Dermis blood vessel endothelial cell (primary cell): ENCODE data around the gene GDF15. TPM values are rescaled to one million over a fixed set of nuclear protein-coding genes. Genes with fewer than 3 reads are reported as not detected.
"Not testable (repeated sequence)": the region's sequence is repeated elsewhere in the genome, so short reads cannot be mapped to it uniquely, and the experiment has no call there.

Source experiments
- DNase-seq: peaks from one replicate; pipeline ENCODE4 v3.0.0; 2010
- total RNA-seq: library from RNA; depleted of rRNA; stranded (reverse); fragments of >200 nt; gene quantifications from 2 replicates; pipeline ENCODE4 v1.2.3, GENCODE V29; 2014

The GDF15 gene
- total RNA-seq, result 106 and 152 TPM in 2 replicates

DNA sequence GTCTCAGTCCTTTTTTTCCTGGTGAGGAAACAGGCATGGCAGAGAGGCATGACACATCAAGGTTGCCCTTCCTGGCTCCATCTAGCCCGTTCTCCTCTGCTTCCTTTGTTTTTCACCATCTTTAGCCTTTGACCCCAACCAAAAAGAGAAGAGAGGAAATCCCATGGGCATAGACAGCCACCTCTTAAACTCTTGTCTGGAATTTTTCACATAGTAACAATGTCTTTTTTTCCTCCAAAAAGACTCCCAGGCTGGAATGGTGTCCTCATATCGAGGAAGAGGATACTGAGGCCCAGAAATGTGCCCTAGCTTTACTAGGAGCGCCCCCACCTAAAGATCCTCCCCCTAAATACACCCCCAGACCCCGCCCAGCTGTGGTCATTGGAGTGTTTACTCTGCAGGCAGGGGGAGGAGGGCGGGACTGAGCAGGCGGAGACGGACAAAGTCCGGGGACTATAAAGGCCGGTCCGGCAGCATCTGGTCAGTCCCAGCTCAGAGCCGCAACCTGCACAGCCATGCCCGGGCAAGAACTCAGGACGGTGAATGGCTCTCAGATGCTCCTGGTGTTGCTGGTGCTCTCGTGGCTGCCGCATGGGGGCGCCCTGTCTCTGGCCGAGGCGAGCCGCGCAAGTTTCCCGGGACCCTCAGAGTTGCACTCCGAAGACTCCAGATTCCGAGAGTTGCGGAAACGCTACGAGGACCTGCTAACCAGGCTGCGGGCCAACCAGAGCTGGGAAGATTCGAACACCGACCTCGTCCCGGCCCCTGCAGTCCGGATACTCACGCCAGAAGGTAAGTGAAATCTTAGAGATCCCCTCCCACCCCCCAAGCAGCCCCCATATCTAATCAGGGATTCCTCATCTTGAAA is at the start of gene GDF15:
Gene GDF15, plus strand, starts transcription at position 484 of the 868 bp plus-strand sequence. Its CDS starts 32 bp downstream, at position 516.
- DNase-seq, result peak; percentile 98

- no peak for DNase-seq
Measured at GRCh38 chr19:18338541-18338940, 47.4 kb upstream of the GDF15 start.

- peak; percentile 41 for DNase-seq
Measured at GRCh38 chr19:18339723-18340122, 46.2 kb upstream of the GDF15 start.

GRCh38 chr19:18340190-18340989 is 45.6 kb upstream of the GDF15 start, which contains the start of gene PGPEP1:
TSS of gene PGPEP1 (plus strand) at chr19:18340598. CDS start at chr19:18340682, 84 bp downstream.
- DNase-seq, result peak; percentile 72

DNA sequence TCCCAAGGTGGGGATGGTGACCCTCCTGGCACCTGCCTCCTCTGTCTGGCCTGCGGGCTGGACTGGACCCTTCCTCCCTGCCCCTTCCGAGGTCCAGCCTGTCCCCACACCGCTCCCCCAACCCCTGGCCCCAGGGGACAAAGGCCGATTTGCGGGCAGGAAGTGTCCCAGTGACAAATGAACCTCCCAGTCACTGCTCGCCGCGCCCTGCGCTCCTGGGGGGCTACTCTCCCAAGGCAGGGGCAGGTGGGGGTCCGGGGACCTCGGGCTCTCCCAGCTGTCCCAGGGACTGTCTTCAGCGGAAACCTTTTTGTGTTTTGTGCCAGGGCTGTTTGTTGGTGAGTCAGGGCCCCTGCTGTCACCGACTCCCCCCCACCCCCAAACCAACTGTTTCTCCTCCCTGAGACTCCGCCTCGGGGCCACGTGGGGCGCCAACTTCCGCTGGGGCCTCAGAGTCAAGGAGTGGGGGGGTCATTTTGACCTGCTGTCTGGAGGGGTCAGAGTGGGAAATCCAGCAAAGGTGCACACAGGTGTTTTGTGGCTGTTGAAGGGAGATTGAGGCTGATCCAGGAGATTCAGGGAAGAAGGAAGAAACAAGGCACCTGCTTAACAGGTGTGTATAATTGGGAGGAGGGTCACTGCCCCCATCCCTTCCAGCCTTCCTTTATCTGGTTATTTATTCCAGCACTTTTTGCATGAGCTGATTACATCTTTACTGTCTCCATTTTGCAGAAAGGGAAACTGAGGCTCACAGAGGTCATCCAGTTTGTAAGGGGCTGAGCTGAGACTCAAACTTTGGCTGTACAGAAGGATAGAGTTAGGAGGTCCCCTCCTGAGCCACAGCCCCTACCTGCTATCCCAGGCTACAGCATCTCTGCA is 44.7 kb upstream of the GDF15 start:
- peak; percentile 53 for DNase-seq

DNA sequence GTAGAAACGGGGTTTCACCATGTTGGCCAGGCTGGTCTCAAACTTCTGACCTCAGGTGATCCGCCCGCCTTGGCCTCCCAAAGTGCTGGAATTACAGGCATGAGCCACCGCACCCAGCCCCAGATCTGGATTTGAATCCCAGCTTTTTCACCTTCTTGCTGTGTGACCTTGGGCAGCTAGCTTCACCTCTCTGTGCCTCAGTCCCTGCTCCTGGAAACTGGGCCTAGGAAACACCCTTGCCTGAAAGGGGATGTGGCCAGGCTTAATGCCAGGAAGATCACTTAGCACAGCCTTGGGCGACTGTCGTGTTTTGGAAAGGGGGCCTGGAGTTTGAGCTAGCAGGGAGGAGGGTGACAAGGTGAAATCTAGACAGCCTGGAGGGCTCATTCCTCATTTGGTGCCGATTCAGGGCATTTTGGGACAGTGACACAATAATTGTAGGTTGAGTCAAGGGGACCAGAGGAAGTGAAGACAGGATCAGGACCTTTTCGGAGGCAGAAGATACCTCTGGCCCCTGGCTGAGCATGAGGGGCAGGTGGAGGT is 43.8 kb upstream of the GDF15 start:
- no peak for DNase-seq

- DNase-seq, result no peak
Measured at GRCh38 chr19:18344582-18344950, 41.4 kb upstream of the GDF15 start.

- no peak for DNase-seq
Measured at GRCh38 chr19:18345296-18345695, 40.7 kb upstream of the GDF15 start.

DNA sequence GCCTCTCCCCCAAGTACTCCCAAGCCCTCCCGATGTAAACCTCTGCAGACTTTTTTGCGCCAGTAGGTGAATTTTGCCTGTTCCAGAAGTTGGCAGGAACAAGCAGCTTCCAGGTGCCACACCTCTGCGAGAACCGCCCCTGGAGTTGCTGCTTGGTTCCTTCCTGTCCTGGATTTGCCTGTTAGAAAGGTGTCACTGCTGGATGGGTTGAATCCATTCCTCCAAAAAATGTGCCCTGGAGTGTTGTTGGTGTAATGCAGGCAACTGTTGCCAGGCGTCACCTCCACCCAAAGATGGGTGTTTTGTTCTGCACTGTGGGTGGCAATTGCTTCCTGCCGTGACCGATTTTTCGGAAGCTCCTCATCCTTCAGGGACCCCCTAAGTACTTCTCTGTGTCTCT is 39.9 kb upstream of the GDF15 start:
- no peak for DNase-seq

DNA sequence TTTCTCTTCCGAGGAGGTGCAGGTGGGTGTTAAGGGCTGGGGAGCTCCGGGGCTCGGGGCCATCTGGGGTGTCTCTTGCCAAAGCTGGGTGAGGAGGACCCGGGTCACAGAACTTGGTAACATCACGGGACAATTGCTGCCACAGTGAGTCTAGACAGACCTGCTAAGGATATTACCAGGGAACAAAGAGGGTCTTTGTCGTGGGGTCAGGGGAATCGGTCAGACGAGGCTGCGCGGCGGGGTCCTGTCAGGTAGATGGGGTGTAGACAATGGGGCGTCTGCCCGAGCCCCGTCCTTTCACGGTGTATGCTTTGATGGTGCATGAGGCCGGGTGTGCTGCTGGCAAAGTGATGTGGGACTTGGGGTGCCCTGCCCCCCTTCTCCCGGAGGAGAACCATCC is 37.8 kb upstream of the GDF15 start:
- no peak for DNase-seq

GRCh38 chr19:18348818-18349339 is 37.1 kb upstream of the GDF15 start:
- not testable (repeated sequence) for DNase-seq

DNA sequence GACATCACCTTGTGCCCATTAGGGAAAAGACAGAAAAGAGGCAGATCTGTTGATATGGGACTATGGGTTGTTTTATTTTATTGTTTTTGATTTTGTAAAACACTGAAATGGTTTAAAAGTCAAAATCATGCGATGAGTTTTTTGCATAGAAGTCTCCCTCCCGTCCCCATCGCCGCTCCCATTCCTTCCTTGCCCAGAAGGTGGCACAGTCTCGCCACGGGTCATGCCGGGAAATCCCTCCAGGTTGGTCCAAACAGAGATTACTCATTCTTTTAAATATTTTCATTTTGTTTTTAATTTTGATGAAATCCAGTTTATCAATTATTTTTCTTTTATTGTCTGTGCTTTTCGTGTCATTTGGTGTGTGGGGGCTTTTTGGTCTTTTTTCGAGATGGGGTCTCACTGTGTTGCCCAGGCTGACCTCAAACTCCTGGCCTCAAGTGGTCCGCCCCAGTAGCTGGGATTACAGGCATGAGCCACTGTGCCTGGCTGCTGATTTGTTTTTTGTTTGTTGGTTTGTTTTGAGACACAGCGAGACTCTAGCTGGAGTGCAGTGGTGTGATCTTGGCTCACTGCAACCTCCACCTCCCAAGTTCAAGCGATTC is 36.3 kb upstream of the GDF15 start:
- DNase-seq, result peak; percentile 84

DNA sequence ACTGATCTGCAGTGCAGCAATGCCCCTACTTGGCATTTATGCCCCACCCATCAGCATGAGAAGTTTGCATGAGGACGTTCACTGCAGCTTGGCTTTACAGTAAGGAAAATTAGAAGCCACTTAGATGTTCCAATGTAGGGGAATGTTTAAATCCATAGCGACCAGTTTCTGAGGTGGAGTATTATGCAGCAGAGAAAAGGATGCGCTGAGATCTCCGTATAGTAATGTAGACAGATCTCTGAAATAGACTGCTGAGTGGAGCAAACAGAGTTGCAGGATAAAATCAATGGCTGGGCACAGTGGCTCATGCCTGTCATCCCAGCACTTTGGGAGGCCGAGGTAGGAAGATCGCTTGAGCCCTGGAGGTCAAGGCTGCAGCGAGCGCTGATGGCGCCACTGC is 35.5 kb upstream of the GDF15 start:
- DNase-seq, result no peak

GRCh38 chr19:18351544-18351943 is 34.4 kb upstream of the GDF15 start:
- no peak for DNase-seq

- DNase-seq, result no peak
Measured at GRCh38 chr19:18353378-18354005, 32.5 kb upstream of the GDF15 start.

- DNase-seq, result not testable (repeated sequence)
Measured at GRCh38 chr19:18354743-18355142, 31.2 kb upstream of the GDF15 start.

GRCh38 chr19:18357041-18357440 is 28.9 kb upstream of the GDF15 start:
- DNase-seq, result no peak

GRCh38 chr19:18361646-18362045 is 24.3 kb upstream of the GDF15 start:
- DNase-seq, result no peak

DNA sequence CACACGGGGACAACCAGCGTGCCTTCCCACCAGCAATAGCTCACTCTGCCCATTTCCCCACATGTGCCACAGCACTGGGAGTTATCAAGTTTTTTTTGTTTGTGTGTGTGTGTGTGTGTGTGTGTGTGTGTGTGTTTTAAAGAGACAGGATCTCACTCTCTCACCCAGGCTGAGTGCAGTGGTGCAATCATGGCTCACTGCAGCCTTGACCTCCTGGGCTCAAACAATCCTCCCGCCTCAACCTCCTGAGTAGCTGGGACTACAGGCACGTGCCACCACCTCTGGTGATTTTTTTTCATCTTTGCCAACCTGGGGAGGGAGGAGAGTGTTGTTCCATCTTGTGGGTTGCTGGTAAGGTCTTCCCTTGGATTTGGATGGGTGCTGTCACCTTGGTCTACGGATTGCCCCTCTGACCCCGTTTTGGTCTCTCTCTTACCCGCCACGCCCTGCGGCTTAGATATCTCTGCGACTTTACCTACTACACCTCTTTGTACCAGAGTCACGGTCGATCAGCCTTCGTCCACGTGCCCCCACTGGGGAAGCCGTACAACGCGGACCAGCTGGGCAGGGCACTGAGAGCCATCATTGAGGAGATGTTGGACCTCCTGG is 22.9 kb upstream of the GDF15 start:
- DNase-seq, result no peak

GRCh38 chr19:18363787-18364186 is 22.2 kb upstream of the GDF15 start:
- no peak for DNase-seq
